GM12873 (cell line): Measurements from ENCODE around the gene CD84.

Source experiments
- CTCF ChIP-seq: IDR thresholded peaks from 2 replicates; pipeline ENCODE4 v1.5.1; 2012; ENCODE audit warnings: low read depth, mild to moderate bottlenecking, moderate library complexity, low read length, control low read depth; ENCODE audit not compliant: insufficient read depth; ENCODE audit errors: missing control alignments

Gene CD84

DNA sequence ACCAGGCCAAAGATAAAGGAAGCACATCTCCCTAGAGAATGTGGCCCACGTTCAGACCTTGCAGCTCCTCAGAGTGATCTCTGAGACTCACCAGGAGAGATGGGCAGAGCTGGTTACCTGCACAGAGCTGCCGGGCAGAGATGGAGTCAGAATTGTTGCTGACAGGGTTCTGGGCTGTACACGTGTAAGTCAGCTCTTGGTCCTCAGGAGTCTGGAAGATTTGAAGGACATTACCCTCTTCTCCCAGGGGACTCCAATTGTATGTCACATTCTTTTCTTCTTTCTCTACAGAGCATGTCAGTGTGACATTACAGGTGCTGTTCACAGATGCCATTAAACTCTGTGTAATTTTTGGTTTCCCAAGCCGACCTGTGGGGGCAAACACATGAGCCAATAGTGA is 25.5 kb downstream of the CD84 start:
- no peak for TF ChIP-seq CTCF

DNA sequence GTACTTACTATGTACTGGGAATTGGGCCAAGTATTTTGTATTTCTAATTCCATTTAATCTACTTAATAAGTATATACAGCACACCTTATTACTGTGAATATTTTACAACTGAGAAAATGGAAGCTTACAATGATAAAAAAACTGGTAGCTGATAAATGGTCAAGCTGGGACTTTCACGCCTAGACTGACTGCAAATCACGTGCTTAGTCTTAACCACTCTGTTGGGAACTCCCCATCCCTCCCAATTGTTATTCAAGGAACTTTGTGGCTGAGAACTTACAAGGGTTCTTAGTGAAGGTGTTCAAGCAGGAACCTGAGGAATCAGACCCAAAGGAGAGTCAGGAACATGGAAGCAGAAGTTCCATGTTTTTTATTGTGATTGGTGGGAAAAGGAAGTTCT is 26.9 kb downstream of the CD84 start:
- no peak for TF ChIP-seq CTCF

GRCh38 chr1:160550572-160551034 is 28.7 kb downstream of the CD84 start:
- peak; percentile 65 for TF ChIP-seq CTCF

DNA sequence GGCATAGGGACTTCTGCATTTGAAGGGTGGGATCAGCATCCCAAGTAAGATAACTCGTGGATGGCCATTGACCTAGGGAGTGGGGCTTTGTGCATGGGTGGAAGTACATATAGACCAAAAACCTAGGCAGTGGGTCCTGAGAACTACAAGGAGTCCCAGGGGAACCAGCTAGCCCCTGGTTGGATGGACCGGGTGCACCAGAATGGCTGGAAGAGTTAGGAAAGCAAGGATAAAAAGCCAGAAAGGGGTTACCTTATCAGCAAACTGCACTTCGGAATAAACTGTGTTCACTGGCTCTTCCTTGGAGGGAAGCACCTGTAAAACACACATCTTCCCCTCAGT is 29.7 kb downstream of the CD84 start:
- no peak for TF ChIP-seq CTCF

GRCh38 chr1:160548960-160549664 is 30.2 kb downstream of the CD84 start:
- no peak for TF ChIP-seq CTCF

GRCh38 chr1:160548183-160548582 is 31.1 kb downstream of the CD84 start:
- no peak for TF ChIP-seq CTCF

DNA sequence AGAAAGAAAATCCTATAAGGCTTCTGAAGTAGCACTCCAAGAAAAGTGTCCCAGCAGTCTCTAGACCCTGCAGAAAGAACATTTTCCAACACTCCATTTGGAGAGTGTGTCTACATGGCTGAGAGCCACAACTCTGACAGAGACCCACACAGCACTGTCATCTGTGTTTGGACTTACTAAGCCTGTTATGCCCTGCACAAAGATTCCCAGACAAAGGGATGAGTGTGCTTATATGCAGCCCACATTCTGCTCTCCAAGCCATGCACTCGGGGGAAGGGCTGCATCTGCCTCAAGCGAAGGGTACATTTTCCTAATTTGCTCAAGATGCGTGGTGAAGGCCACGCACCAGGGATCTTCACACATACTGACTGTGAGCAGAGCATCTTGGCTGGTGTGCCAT is 31.9 kb downstream of the CD84 start:
- TF ChIP-seq CTCF: no peak
